LNCaP clone FGC (cell line): ENCODE measurements around the gene PLPP3.

ENCODE experiments used
- DNase-seq: peaks from one replicate; pipeline ENCODE4 v3.0.0-alpha.2; 2011; ENCODE audit warnings: low read depth
- H3K4me3 ChIP-seq: 2 replicates; pipeline ENCODE4 v1.5.1; 2011; ENCODE audit warnings: mild to moderate bottlenecking, low read depth, low read length, control low read depth
- TF ChIP-seq, protein P1 (sequence below): IDR thresholded peaks from 2 replicates; pipeline ENCODE4 v1.5.1; 2012; ENCODE audit warnings: mild to moderate bottlenecking; ENCODE audit not compliant: control insufficient read depth, insufficient read depth; ENCODE audit errors: extremely low read depth

Gene PLPP3

GRCh38 chr1:56448529-56449300 is 130.6 kb downstream of the PLPP3 start:
- DNase-seq, result no peak
- no peak overlapping the region for H3K4me3 ChIP-seq
- TF ChIP-seq, protein P1, sequence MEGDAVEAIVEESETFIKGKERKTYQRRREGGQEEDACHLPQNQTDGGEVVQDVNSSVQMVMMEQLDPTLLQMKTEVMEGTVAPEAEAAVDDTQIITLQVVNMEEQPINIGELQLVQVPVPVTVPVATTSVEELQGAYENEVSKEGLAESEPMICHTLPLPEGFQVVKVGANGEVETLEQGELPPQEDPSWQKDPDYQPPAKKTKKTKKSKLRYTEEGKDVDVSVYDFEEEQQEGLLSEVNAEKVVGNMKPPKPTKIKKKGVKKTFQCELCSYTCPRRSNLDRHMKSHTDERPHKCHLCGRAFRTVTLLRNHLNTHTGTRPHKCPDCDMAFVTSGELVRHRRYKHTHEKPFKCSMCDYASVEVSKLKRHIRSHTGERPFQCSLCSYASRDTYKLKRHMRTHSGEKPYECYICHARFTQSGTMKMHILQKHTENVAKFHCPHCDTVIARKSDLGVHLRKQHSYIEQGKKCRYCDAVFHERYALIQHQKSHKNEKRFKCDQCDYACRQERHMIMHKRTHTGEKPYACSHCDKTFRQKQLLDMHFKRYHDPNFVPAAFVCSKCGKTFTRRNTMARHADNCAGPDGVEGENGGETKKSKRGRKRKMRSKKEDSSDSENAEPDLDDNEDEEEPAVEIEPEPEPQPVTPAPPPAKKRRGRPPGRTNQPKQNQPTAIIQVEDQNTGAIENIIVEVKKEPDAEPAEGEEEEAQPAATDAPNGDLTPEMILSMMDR, result no peak

DNA sequence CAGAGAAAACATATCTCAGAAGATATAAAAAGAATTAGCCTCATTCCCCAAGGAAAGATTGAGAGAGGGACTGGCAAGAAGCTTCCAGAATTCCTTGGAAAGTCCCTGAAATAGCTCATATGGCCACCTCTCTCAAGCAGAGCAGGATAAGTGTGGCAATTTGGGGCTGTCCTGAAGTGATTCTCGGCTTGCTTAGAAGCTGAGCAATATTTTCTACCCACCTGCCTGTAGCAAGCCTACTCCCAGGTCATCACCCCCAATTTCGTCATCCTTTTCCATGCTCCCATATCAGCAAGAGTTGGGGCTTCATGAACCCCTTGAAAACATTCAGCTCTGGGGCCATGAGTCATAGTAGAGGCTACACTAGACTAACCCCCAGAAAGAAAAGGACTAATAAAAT is 131.5 kb downstream of the PLPP3 start:
- H3K4me3 ChIP-seq, result no peak overlapping the region
- TF ChIP-seq, protein P1, result no peak
- DNase-seq, result no peak

DNA sequence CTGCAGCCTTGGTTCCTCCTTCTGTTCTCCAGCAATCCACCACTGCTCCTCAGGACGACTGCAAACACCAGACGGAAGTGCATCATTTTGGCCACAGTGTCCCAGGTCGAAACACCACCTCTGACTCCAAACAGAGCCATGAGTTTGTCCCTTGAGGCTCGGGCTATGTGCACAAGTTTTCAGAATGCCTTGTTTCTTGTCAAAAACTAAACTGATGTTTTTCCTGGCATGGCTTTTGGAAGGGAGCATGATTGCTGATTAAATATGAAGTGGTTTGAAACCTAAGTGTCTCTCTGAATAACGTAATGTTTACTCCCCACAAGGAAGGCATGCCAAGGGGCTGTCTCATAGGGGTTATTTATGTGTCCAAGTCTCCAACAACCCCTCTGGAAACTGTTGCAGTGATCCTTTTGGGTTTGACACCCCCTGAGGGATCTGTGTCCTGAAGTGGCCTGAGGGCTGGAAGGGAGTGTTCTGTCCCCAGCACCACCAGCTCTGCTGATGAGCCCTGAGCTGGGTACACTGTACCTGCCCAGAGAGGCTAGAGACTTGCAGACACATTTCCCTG is 132.7 kb downstream of the PLPP3 start:
- no peak overlapping the region for H3K4me3 ChIP-seq
- TF ChIP-seq, protein P1, result no peak
- no peak for DNase-seq

DNA sequence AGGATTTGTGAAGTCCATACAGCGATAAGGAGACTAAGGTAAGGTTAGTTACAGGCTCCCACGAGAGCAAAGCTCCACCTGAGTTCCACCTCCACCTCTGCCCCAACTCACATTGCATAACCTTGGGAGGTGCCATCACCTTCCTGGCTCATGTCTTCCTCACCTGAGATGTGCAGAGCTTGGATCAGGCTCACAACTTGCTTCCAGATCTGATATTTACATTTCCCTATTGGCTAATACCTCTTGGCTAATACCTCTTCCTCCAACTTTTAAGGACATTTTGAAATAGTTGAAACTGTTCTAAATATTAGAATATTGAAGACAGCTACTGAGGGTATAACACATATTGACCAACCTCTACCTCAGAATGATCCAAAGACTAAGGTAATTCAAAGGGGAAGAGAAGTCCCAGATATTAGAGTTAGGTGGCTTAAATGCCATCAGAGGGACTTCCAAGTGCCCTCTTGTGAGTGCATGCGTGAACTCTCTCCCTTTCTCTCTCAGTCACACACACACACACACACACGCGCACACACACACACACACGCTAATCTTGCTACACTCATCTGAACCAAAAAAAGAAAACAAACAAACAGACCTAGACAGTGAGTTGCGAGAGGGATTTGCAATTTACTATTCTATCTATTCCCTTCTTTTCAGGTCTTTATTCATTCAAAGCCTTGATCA is 134.3 kb downstream of the PLPP3 start:
- no peak overlapping the region for H3K4me3 ChIP-seq
- DNase-seq, result no peak
- TF ChIP-seq, protein P1, result no peak
